ENCODE results near the gene NR2F1.
A peak's percentile ranks its signal among the peaks of the same experiment; 100 is the strongest.

NR2F1 gene

DNA sequence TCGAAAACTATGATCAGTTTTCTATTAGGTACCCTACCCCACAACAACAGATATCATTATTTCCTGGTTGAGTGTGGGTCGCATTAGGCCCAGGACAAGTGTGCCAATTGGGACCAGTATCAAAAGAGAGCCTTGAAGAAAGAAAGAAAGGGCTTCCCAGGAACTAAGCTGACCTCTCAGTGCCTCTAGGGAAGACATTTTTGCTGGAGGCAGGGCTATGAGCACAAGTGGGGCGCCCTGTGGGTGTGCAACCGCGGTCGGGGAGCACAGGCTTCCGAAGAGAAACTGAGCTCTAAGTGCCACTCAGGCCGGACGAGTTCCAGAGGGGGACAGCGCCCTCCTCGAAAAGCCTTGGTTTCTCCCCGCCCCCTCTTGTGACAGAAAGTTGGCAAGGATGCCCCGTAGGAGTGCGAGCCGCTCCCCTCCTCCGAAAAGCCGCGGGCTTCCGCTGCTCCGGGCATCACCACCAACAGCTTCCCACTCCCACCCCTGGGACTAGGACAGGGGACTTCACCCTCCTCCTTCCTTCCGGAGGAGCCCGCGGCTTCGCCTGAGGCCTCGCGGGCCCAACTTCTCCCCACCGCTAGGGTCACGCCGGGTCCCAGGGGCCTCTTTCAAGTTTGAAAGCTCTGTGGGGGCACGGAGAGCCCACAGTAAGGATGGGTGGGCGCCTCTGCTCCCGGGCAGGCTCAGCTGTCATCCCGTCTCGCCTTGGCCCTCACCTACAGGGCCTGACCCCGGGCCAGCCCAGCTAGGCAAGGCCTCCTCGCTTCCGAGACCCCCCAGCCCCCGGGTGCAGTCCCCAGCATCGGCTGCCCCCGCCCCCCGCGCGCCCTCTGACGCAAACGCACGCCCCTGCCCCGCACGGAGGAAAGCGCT is 4.0 kb upstream of the NR2F1 start:
- H2AFZ ChIP-seq (ENCODE audit: low read length) = no peak overlapping the region
- H3K79me2 ChIP-seq (ENCODE audit: low read length) = no peaks in the 10 kb centered on the region
- DNase-seq = no peak
- no peaks in the 10 kb centered on the region; the same call in 1 of the 2 replicates for H3K4me1 ChIP-seq (ENCODE audit: low read length)
- no peaks in the 10 kb centered on the region for H3K9me2 ChIP-seq (replicated peaks; ENCODE audit: insufficient read depth, low read length)
- H3F3A ChIP-seq (ENCODE audit: insufficient read depth, low read length) = no peaks in the 10 kb centered on the region; the same call in 1 of the 2 replicates
- H3K4me2 ChIP-seq (ENCODE audit: low read depth, low read length) = peak overlapping the region; percentile 93
- no peak overlapping the region for H3K27ac ChIP-seq (ENCODE audit: low read length)
- H3K9ac ChIP-seq (ENCODE audit: low read length) = no peak overlapping the region
- peaks cover 20% of the 10 kb centered on the region for H3K27me3 ChIP-seq (replicated peaks; ENCODE audit: insufficient read depth, low read length)
- H4K20me1 ChIP-seq (ENCODE audit: insufficient read depth, low read length) = no peaks in the 10 kb centered on the region
- no peaks in the 10 kb centered on the region for H3K9me3 ChIP-seq (replicated peaks; ENCODE audit: insufficient read depth, low read length)
- H3K4me3 ChIP-seq (ENCODE audit: low read length) = peak overlapping the region; percentile 69; the same call in 1 of the 2 replicates
- no peaks in the 10 kb centered on the region for H3K36me3 ChIP-seq (replicated peaks; ENCODE audit: insufficient read depth, low read length)
- TF ChIP-seq EZH2 (optimal IDR thresholded peaks at IDR 0.05; ENCODE audit: low read depth, low read length) = no peak

DNA sequence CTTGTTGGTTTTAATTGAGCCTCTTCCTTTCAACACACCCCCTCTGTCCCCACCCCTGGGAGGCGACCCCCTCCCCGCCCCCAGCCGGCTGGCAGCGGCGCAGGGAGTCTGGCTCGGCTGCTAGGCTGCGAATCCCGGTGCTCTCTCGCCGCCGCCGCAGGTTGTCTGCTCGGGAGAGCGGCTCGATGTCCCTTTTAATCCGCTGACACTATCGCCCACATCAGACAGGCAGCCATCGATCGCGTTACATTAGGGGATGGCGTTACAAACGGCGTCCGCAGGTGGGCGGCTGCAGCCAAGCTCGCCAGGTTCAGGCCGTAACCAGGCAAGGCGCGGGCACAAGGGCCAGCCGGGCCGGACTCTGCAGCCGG is 3.3 kb upstream of the NR2F1 start:
- no peak for TF ChIP-seq EZH2phosphoT487 (IDR thresholded peaks at IDR 0.05; ENCODE audit: low read length)
- TF ChIP-seq, protein P1, sequence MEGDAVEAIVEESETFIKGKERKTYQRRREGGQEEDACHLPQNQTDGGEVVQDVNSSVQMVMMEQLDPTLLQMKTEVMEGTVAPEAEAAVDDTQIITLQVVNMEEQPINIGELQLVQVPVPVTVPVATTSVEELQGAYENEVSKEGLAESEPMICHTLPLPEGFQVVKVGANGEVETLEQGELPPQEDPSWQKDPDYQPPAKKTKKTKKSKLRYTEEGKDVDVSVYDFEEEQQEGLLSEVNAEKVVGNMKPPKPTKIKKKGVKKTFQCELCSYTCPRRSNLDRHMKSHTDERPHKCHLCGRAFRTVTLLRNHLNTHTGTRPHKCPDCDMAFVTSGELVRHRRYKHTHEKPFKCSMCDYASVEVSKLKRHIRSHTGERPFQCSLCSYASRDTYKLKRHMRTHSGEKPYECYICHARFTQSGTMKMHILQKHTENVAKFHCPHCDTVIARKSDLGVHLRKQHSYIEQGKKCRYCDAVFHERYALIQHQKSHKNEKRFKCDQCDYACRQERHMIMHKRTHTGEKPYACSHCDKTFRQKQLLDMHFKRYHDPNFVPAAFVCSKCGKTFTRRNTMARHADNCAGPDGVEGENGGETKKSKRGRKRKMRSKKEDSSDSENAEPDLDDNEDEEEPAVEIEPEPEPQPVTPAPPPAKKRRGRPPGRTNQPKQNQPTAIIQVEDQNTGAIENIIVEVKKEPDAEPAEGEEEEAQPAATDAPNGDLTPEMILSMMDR (IDR thresholded peaks at IDR 0.05; ENCODE audit: low read length) = no peak
- no peak for TF ChIP-seq EZH2 (optimal IDR thresholded peaks at IDR 0.05; ENCODE audit: low read depth, low read length)
- peak overlapping the region; percentile 10; the same call in 1 of the 2 replicates for H3K9ac ChIP-seq (ENCODE audit: low read length)
- no peaks in the 10 kb centered on the region; the same call in 1 of the 2 replicates for H3F3A ChIP-seq (ENCODE audit: insufficient read depth, low read length)
- H3K4me3 ChIP-seq (ENCODE audit: low read length) = peak overlapping the region; percentile 69
- no peaks in the 10 kb centered on the region for H3K9me3 ChIP-seq (replicated peaks; ENCODE audit: insufficient read depth, low read length)
- no peaks in the 10 kb centered on the region for H3K79me2 ChIP-seq (ENCODE audit: low read length)
- peak overlapping the region; percentile 93 for H3K4me2 ChIP-seq (ENCODE audit: low read depth, low read length)
- no peaks in the 10 kb centered on the region for H3K9me2 ChIP-seq (replicated peaks; ENCODE audit: insufficient read depth, low read length)
- no peaks in the 10 kb centered on the region for H4K20me1 ChIP-seq (ENCODE audit: insufficient read depth, low read length)
- DNase-seq = no peak
- H2AFZ ChIP-seq (ENCODE audit: low read length) = peak overlapping the region; percentile 98
- peaks cover 20% of the 10 kb centered on the region for H3K27me3 ChIP-seq (replicated peaks; ENCODE audit: insufficient read depth, low read length)
- H3K27ac ChIP-seq (ENCODE audit: low read length) = no peak overlapping the region
- H3K4me1 ChIP-seq (ENCODE audit: low read length) = no peaks in the 10 kb centered on the region; the same call in 1 of the 2 replicates
- no peaks in the 10 kb centered on the region for H3K36me3 ChIP-seq (replicated peaks; ENCODE audit: insufficient read depth, low read length)

DNA sequence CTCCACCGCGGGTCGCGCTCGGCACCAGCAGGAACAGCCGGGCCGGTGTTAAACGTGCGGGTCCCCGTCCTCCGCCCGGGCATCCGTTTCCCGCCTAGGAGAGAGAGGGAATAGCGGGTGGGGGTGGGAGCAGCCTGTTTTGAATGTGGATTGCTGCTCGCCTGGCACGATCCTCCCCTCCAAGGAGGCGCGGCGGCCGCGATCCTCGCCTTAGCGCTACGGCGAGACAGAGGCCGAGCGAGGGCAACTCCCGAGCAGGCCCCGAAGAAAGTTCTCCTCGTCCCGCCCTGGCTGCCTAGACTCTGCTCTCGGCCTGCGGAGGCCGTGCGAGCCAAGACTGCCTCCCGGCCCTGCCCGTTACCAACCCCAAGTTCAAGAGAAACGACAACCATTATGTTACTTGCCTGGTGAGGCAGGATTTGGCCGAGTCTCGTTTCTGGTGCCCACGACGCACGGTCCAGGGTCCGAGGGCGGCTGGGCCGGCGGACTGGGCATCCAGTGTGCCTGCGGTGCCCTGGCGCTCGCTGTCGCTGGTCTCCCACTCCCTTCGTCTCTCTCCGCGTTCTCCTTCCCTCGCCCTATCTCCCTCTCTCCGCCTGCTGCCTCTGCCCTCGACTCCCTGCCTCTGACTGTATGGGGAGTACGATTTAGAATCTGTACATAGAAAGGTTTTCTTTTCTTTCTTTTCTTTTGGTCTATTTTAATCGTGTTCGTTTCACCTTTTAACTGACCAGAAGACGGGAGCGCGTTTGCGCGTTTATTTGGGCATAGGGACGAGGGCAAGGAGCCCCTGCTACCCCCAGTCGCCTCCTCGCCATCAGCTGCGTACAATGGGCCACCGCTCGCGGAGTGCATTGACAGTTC is 2.7 kb upstream of the NR2F1 start:
- Histone ChIP-seq H3K36me3 (replicated peaks; ENCODE audit: insufficient read depth, low read length) (no peaks in the 10 kb centered on the region), H3K4me3 (ENCODE audit: low read length) (peak overlapping the region; percentile 69)
- no peak for TF ChIP-seq EZH2 (optimal IDR thresholded peaks at IDR 0.05; ENCODE audit: low read depth, low read length)
- no peak for TF ChIP-seq EZH2phosphoT487 (IDR thresholded peaks at IDR 0.05; ENCODE audit: low read length)
- TF ChIP-seq, protein P1 (IDR thresholded peaks at IDR 0.05; ENCODE audit: low read length) = no peak

More for the DNA sequence above, 2.7 kb upstream of the NR2F1 start:
- Histone ChIP-seq H3K9me3 (replicated peaks; ENCODE audit: insufficient read depth, low read length) (no peaks in the 10 kb centered on the region), H3K9me2 (replicated peaks; ENCODE audit: insufficient read depth, low read length) (no peaks in the 10 kb centered on the region), H3K79me2 (ENCODE audit: low read length) (no peaks in the 10 kb centered on the region), H2AFZ (ENCODE audit: low read length) (peak overlapping the region; percentile 98), H3K27me3 (replicated peaks; ENCODE audit: insufficient read depth, low read length) (peaks cover 20% of the 10 kb centered on the region), H4K20me1 (ENCODE audit: insufficient read depth, low read length) (no peaks in the 10 kb centered on the region), H3K4me1 (ENCODE audit: low read length) (no peaks in the 10 kb centered on the region; the same call in 1 of the 2 replicates), H3K9ac (ENCODE audit: low read length) (peak overlapping the region; percentile 12; the same call in 1 of the 2 replicates), H3K4me2 (ENCODE audit: low read depth, low read length) (peak overlapping the region; percentile 93), H3K27ac (ENCODE audit: low read length) (no peak overlapping the region), H3F3A (ENCODE audit: insufficient read depth, low read length) (no peaks in the 10 kb centered on the region; the same call in 1 of the 2 replicates)
- DNase-seq = peak; percentile 18

All from MM.1S (cell line).